Neural crest cell (in vitro differentiated cells): Measurements from ENCODE around the gene CPA3. TPM values are rescaled to one million over a fixed set of nuclear protein-coding genes. Genes with fewer than 3 reads are reported as not detected.

Experiments
- DNase-seq: peaks from one replicate; pipeline ENCODE4 v3.0.0; 2021; ENCODE audit warnings: low read depth, mixed read lengths, low spot score
- H3K27ac Mint-ChIP-seq: one replicate; pipeline ENCODE4 v1.8.0; 2021; ENCODE audit warnings: mild to moderate bottlenecking, mixed read lengths; ENCODE audit not compliant: unreplicated experiment
- H3K27me3 Mint-ChIP-seq: 2 replicates; pipeline ENCODE4 v1.8.0; 2021; ENCODE audit warnings: low read depth, mild to moderate bottlenecking, mixed read lengths
- H3K36me3 Mint-ChIP-seq: 2 replicates; pipeline ENCODE4 v1.8.0; 2021; ENCODE audit warnings: low read depth, mild to moderate bottlenecking, mixed read lengths
- H3K4me1 Mint-ChIP-seq: 2 replicates; pipeline ENCODE4 v1.8.0; 2021; ENCODE audit warnings: mixed read lengths
- H3K4me3 Mint-ChIP-seq: one replicate; pipeline ENCODE4 v1.8.0; 2021; ENCODE audit warnings: mild to moderate bottlenecking, mixed read lengths
- H3K9me3 Mint-ChIP-seq: 2 replicates; pipeline ENCODE4 v1.8.0; 2021; ENCODE audit warnings: mixed read lengths
- CTCF ChIP-seq: fragments of 200-600 bp; sonication (generic); conservative IDR thresholded peaks from 2 replicates; pipeline ENCODE4 v1.5.0; 2021; ENCODE audit warnings: antibody characterized with exemption, mild to moderate bottlenecking
- total RNA-seq: library from RNA; stranded (reverse); gene quantifications from 2 replicates; pipeline ENCODE4 v1.2.1, GENCODE V29; 2021

CPA3 gene
- total RNA-seq, 1 donor from 2014 or later, result not detected

GRCh38 chr3:148848410-148848809 lies 16.7 kb upstream of the CPA3 start:
- Mint-ChIP-seq H3K36me3 (no peaks in the 10 kb centered on the region), H3K4me1 (no peaks in the 10 kb centered on the region), H3K27me3 (no peaks in the 10 kb centered on the region), H3K27ac (no peak overlapping the region), H3K9me3 (no peaks in the 10 kb centered on the region), H3K4me3 (no peak overlapping the region)
- no peak for DNase-seq
- no peak for TF ChIP-seq CTCF

GRCh38 chr3:148852271-148852992 lies 12.7 kb upstream of the CPA3 start:
- Mint-ChIP-seq H3K4me1 (no peaks in the 10 kb centered on the region), H3K9me3 (no peaks in the 10 kb centered on the region), H3K4me3 (no peak overlapping the region), H3K36me3 (no peaks in the 10 kb centered on the region), H3K27ac (no peak overlapping the region), H3K27me3 (no peaks in the 10 kb centered on the region)
- no peak for TF ChIP-seq CTCF
- no peak for DNase-seq

- no peak overlapping the region for H3K4me3 Mint-ChIP-seq
Observed at GRCh38 chr3:148853076-148853475, 12.0 kb upstream of the CPA3 start.

GRCh38 chr3:148854061-148854460 lies 11.0 kb upstream of the CPA3 start:
- no peaks in the 10 kb centered on the region for H3K36me3 Mint-ChIP-seq
- H3K27ac Mint-ChIP-seq, result no peak overlapping the region
- no peaks in the 10 kb centered on the region for H3K4me1 Mint-ChIP-seq
- no peaks in the 10 kb centered on the region for H3K27me3 Mint-ChIP-seq
- no peak overlapping the region for H3K4me3 Mint-ChIP-seq
- DNase-seq, result no peak
- no peak for TF ChIP-seq CTCF
- no peaks in the 10 kb centered on the region for H3K9me3 Mint-ChIP-seq

More at GRCh38 chr3:148853076-148853475, 12.0 kb upstream of the CPA3 start:
- no peaks in the 10 kb centered on the region for H3K36me3 Mint-ChIP-seq
- H3K9me3 Mint-ChIP-seq, result no peaks in the 10 kb centered on the region
- no peaks in the 10 kb centered on the region for H3K27me3 Mint-ChIP-seq
- no peak for DNase-seq
- H3K4me1 Mint-ChIP-seq, result no peaks in the 10 kb centered on the region
- no peak overlapping the region for H3K27ac Mint-ChIP-seq
- TF ChIP-seq CTCF, result no peak

GRCh38 chr3:148856384-148856783 lies 8.7 kb upstream of the CPA3 start:
- H3K9me3 Mint-ChIP-seq, result no peaks in the 10 kb centered on the region
- H3K27me3 Mint-ChIP-seq, result no peaks in the 10 kb centered on the region
- no peak for TF ChIP-seq CTCF

More at GRCh38 chr3:148856384-148856783, 8.7 kb upstream of the CPA3 start:
- Mint-ChIP-seq H3K36me3 (no peaks in the 10 kb centered on the region), H3K27ac (no peak overlapping the region), H3K4me1 (no peaks in the 10 kb centered on the region), H3K4me3 (no peak overlapping the region)
- DNase-seq, result no peak
